Measurements from ENCODE around the gene AP3S2.

The AP3S2 gene

GRCh38 chr15:89928421-89928820, 34.6 kb upstream of the AP3S2 start:
- Histone ChIP-seq H4K20me1 (ENCODE audit: insufficient read depth, low read length) (no peaks in the 10 kb centered on the region), H3K27me3 (ENCODE audit: insufficient read depth, low read length, poor library complexity) (no peaks in the 10 kb centered on the region), H3K27ac (ENCODE audit: low read length) (no peak overlapping the region), H3K36me3 (ENCODE audit: insufficient read depth, low read length) (no peaks in the 10 kb centered on the region), H3K4me2 (ENCODE audit: insufficient read depth, low read length) (no peak overlapping the region), H2AFZ (ENCODE audit: low read depth, low read length) (no peak overlapping the region), H3K79me2 (ENCODE audit: insufficient read depth, low read length) (no peaks in the 10 kb centered on the region), H3K4me3 (ENCODE audit: low read depth in 1 of 2, low read length in 2 of 2) (no peak overlapping the region), H3K9ac (ENCODE audit: low read depth, low read length) (no peak overlapping the region), H3K4me1 (ENCODE audit: insufficient read depth, low read length) (no peaks in the 10 kb centered on the region), H3K9me3 (ENCODE audit: insufficient read depth, low read length, severe bottlenecking) (no peaks in the 10 kb centered on the region)
- TF ChIP-seq CTCF (IDR thresholded peaks at IDR 0.05; ENCODE audit: borderline replicate concordance, extremely low read depth, low read length, poor library complexity, severe bottlenecking) (no peak), EZH2 (IDR thresholded peaks at IDR 0.05; ENCODE audit: borderline replicate concordance, low read depth, low read length, severe bottlenecking) (no peak)
- DNase-seq = no peak
- no peak for ATAC-seq (ENCODE audit: insufficient read depth, low read depth)

DNA sequence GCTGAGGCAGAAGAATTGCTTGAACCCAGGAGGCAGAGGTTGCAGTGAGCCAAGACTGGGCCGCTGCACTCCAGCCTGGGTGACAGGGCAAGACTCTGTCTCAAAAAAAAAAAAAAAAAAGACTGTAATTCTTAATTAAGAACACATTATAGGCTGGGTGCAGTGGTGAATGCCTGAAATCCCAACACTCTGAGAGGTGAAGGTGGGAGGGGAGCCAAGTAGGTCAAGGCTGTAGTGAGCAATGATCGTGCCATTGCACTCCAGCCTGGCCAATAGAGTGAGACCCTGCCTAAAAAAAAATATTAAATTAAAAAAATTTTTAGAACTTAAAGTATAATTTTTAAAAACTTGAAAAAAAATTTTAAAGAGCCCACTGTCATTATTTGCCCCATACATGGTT, 32.4 kb upstream of the AP3S2 start:
- H3K4me1 ChIP-seq (ENCODE audit: insufficient read depth, low read length) = no peaks in the 10 kb centered on the region
- H3K79me2 ChIP-seq (ENCODE audit: insufficient read depth, low read length) = no peaks in the 10 kb centered on the region
- H3K9ac ChIP-seq (ENCODE audit: low read depth, low read length) = no peak overlapping the region
- no peaks in the 10 kb centered on the region for H3K36me3 ChIP-seq (ENCODE audit: insufficient read depth, low read length)
- no peaks in the 10 kb centered on the region for H3K27me3 ChIP-seq (ENCODE audit: insufficient read depth, low read length, poor library complexity)
- no peaks in the 10 kb centered on the region for H3K9me3 ChIP-seq (ENCODE audit: insufficient read depth, low read length, severe bottlenecking)
- TF ChIP-seq EZH2 (IDR thresholded peaks at IDR 0.05; ENCODE audit: borderline replicate concordance, low read depth, low read length, severe bottlenecking) (no peak), CTCF (IDR thresholded peaks at IDR 0.05; ENCODE audit: borderline replicate concordance, extremely low read depth, low read length, poor library complexity, severe bottlenecking) (no peak)
- no peak overlapping the region for H3K4me2 ChIP-seq (ENCODE audit: insufficient read depth, low read length)
- H4K20me1 ChIP-seq (ENCODE audit: insufficient read depth, low read length) = no peaks in the 10 kb centered on the region
- H3K27ac ChIP-seq (ENCODE audit: low read length) = no peak overlapping the region
- no peak for DNase-seq
- no peak overlapping the region for H3K4me3 ChIP-seq (ENCODE audit: low read depth in 1 of 2, low read length in 2 of 2)
- ATAC-seq (ENCODE audit: insufficient read depth, low read depth) = no peak
- H2AFZ ChIP-seq (ENCODE audit: low read depth, low read length) = no peak overlapping the region

DNA sequence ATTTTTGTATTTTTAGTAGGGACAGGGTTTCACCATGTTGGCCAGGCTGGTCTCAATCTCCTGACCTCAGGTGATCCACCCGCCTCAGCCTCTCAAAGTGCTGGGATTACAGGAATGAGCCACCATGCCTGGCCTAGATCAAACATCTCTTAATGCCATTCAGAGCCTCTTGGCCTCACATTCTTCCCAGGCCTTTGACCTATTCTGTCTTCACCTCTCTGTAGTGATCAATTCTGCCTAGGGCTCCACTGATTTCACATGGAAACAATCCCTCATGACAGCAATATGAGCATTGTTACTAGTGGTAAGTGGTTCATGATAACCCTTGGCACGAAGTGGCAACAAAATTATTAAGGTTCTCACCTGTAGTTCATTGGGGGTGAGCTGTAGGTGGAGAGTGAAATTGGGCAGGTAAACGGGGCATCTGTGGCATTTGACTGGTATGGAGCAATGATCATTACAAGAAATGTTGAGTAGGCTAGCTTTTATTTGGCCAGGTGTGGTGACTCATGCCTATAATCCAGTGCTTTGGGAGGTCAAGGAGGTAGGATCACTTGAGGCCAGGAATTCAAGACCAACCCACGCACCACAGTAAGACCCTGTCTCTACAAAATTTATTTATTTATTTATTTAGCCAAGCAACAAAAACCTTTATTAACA, 23.8 kb upstream of the AP3S2 start:
- Histone ChIP-seq H2AFZ (ENCODE audit: low read depth, low read length) (no peak overlapping the region), H4K20me1 (ENCODE audit: insufficient read depth, low read length) (no peaks in the 10 kb centered on the region), H3K9ac (ENCODE audit: low read depth, low read length) (no peak overlapping the region), H3K9me3 (ENCODE audit: insufficient read depth, low read length, severe bottlenecking) (no peaks in the 10 kb centered on the region), H3K27me3 (ENCODE audit: insufficient read depth, low read length, poor library complexity) (no peaks in the 10 kb centered on the region), H3K36me3 (ENCODE audit: insufficient read depth, low read length) (no peaks in the 10 kb centered on the region), H3K4me3 (ENCODE audit: low read depth in 1 of 2, low read length in 2 of 2) (no peak overlapping the region), H3K79me2 (ENCODE audit: insufficient read depth, low read length) (no peaks in the 10 kb centered on the region), H3K4me1 (ENCODE audit: insufficient read depth, low read length) (no peaks in the 10 kb centered on the region), H3K27ac (ENCODE audit: low read length) (no peak overlapping the region), H3K4me2 (ENCODE audit: insufficient read depth, low read length) (no peak overlapping the region)
- ATAC-seq (ENCODE audit: insufficient read depth, low read depth) = no peak
- TF ChIP-seq EZH2 (IDR thresholded peaks at IDR 0.05; ENCODE audit: borderline replicate concordance, low read depth, low read length, severe bottlenecking) (no peak), CTCF (IDR thresholded peaks at IDR 0.05; ENCODE audit: borderline replicate concordance, extremely low read depth, low read length, poor library complexity, severe bottlenecking) (no peak)
- DNase-seq = no peak
